ENCODE results near the gene NR4A1. TPM values are rescaled to one million over a fixed set of nuclear protein-coding genes. Genes with fewer than 3 reads are reported as not detected.

The NR4A1 gene
- total and polyA plus RNA-seq, 4 donors, result 48.2 to 677 (median 284) TPM

DNA sequence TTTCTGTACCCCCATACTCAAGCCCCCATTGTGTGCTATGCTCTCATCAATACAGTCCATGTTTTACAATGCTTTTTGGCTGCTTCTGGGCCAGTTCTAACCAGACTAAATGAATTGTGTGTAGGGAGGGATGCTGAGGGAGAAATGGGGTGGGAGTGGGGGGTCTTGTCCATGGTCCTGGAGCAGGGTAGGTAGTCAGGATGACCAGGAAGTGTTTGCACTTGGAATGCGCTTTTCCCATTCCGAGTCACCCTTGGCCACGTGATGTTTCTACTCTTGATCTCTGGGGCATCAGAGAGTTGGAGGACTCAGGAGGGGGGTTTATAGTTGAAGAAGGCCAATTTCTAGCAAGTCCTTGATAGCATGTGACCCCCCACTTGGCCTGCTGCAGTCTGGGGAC is 27.0 kb downstream of the NR4A1 start:
- Histone ChIP-seq H3K36me3 (ENCODE audit: control insufficient read depth in 1 of 2, insufficient read depth in 2 of 2, low read length in 1 of 2) (peaks cover 0 to 9% of the 10 kb centered on the region in 2 donors), H3K9me3 (ENCODE audit: control insufficient read depth, low read length) (no peaks in the 10 kb centered on the region), H3K4me3 (ENCODE audit: low read length in 2 of 2) (no peak overlapping the region), H3K27ac (ENCODE audit: low read depth in 1 of 2, low read length in 2 of 2) (no peak overlapping the region), H3K4me1 (ENCODE audit: control insufficient read depth in 1 of 2, insufficient read depth in 2 of 2, low read length in 2 of 2) (no peaks in the 10 kb centered on the region), H3K27me3 (ENCODE audit: control insufficient read depth in 1 of 2, insufficient read depth in 2 of 2, low read length in 1 of 2) (no peaks in the 10 kb centered on the region)
- 70 to 84% methylated on average over 3 of the region's 3 CpGs for WGBS, 2 donors
- ATAC-seq (ENCODE audit: low FRiP score) (no peak), DNase-seq (no peak)
- intact Hi-C loops (cut with DNase I), result no loop called here

DNA sequence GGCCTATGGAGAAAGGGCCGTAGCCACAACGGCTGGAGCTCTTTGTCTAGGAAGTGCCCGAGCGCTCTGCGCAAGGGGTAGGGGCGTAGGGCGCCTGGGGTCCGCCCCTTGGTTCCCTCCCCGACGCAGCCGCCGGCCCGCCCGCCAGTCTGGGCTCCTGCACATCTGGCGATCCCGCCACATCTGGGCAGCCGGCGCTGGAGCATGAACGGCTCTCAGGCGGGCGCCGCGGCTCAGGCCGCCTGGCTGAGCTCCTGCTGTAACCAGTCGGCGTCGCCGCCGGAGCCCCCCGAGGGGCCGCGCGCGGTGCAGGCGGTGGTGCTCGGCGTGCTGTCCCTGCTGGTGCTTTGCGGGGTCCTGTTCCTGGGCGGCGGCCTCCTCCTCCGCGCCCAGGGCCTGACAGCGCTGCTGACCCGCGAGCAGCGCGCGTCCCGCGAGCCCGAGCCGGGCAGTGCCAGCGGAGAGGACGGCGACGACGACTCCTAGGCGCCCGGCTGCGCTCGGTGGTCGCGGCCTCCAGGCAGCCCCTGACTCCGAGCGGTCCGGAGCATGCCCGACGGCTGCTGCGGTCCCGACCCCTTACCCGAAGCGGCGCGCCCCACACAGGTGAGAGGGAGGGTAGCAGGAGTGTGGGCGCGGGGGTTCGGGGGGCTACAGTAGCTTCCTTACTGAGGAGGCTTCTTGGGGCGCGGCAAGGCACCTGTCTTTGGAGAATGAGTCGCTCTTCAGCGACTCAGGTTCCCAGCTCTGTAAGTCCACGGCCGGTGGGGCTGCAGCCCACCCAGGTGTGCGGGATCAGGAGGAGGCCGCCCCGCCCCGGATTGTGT is 28.5 kb downstream of the NR4A1 start, which contains the start of gene SMIM41:
TSS of gene SMIM41 (plus strand) at position 129 of the 827 bp plus-strand sequence. CDS start at position 205, 76 bp downstream.
- Histone ChIP-seq H3K27me3 (ENCODE audit: control insufficient read depth in 1 of 2, insufficient read depth in 2 of 2, low read length in 1 of 2) (no peaks in the 10 kb centered on the region), H3K4me1 (ENCODE audit: control insufficient read depth in 1 of 2, insufficient read depth in 2 of 2, low read length in 2 of 2) (no peaks in the 10 kb centered on the region), H3K4me3 (ENCODE audit: low read length in 2 of 2) (no peak within 1 kb of the TSS), H3K27ac (ENCODE audit: low read depth in 1 of 2, low read length in 2 of 2) (no peak within 1 kb of the TSS), H3K36me3 (ENCODE audit: control insufficient read depth in 1 of 2, insufficient read depth in 2 of 2, low read length in 1 of 2) (peaks cover 0 to 9% of the 10 kb centered on the region in 2 donors), H3K9me3 (ENCODE audit: control insufficient read depth, low read length) (no peaks in the 10 kb centered on the region)
- 74 to 80% methylated on average over 85 to 87 of the region's 87 CpGs for WGBS, 2 donors
- DNase-seq (peak; percentile 40 to 74), ATAC-seq (ENCODE audit: low FRiP score) (no peak)
- intact Hi-C loops (cut with DNase I), result no loop called here

DNA sequence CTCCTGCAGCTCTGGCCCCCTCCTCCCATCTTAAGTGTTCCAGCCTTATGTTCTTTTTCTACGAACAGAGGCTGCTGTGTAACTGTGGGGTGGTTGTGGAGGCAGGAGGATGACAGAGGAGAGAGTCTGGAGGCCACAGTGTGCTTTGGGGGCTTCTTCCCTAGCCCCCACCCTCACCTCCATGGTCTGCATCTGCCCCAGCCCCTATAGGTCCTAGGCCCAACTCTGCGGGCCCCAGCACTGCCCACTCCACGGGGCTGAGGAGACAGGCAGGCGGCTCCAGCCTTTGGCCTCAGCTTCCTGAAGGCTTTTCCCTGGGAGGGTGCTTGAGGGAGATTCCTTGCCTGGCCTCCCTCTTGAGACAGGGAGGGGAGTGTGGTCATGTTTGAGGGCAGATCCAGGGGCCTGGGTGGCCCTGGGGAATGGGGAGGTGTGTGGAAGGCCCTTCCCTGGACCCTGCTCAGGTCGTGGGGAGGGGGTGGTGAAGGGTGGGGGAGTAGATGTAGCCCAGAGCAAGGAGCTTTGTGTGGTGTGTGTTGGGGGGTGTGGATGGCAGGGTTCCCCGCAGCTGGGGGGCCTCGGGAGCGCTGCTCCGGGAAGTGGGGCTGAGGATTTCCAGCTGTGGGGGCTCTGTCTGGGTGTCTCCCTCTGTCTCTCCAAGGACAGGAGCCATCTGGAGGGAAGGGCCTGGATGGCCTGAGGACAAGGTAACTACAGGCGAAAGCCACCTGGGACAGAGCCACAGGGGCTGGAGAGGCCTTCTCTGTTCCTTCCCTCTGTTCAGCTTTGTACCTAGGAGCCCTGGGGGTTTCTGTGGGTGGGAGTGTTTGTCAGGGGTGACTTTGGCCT is 29.4 kb downstream of the NR4A1 start:
- DNase-seq, result peak; percentile 26 to 54
- no peak overlapping the region for H3K27ac ChIP-seq (ENCODE audit: low read depth in 1 of 2, low read length in 2 of 2)
- H3K27me3 ChIP-seq (ENCODE audit: control insufficient read depth in 1 of 2, insufficient read depth in 2 of 2, low read length in 1 of 2), result no peaks in the 10 kb centered on the region
- 85% methylated on average over 10 of the region's 10 CpGs for WGBS, 2 donors
- H3K9me3 ChIP-seq (ENCODE audit: control insufficient read depth, low read length), result no peaks in the 10 kb centered on the region
- H3K4me1 ChIP-seq (ENCODE audit: control insufficient read depth in 1 of 2, insufficient read depth in 2 of 2, low read length in 2 of 2), result no peaks in the 10 kb centered on the region
- peaks cover 0 to 7% of the 10 kb centered on the region in 2 donors for H3K36me3 ChIP-seq (ENCODE audit: control insufficient read depth in 1 of 2, insufficient read depth in 2 of 2, low read length in 1 of 2)
- ATAC-seq (ENCODE audit: low FRiP score), result no peak
- no peak overlapping the region for H3K4me3 ChIP-seq (ENCODE audit: low read length in 2 of 2)
- intact Hi-C loops (cut with DNase I), result no loop called here

DNA sequence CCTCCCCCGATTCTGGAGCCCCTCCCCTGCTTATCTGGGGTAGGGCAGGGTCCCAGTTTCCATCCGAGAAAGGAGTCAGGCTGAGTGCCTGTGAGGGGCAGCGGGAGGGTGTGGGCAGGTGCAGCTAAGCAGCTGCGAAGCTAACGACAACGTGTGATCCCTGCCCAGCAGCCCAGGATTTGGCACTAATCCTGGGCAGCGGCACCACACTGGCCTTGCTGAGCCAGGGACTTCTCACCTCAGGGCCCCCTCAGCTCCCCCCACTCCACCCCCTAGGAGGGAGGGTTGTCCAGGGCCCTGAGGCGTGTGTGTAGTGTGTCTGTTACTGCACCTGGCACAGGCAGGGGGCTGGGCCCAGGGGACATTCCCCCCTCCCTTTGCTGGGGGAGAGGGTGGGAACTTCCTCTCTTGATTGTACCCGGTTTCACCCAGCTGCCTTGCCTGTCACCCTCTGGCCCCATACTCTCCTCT is 30.1 kb downstream of the NR4A1 start:
- intact Hi-C loops (cut with DNase I), result no loop called here
- DNase-seq, result peak in 1 of 2 donors; percentile 63
- Histone ChIP-seq H3K4me3 (ENCODE audit: low read length in 2 of 2) (no peak overlapping the region), H3K27ac (ENCODE audit: low read depth in 1 of 2, low read length in 2 of 2) (no peak overlapping the region), H3K9me3 (ENCODE audit: control insufficient read depth, low read length) (no peaks in the 10 kb centered on the region), H3K27me3 (ENCODE audit: control insufficient read depth in 1 of 2, insufficient read depth in 2 of 2, low read length in 1 of 2) (no peaks in the 10 kb centered on the region), H3K4me1 (ENCODE audit: control insufficient read depth in 1 of 2, insufficient read depth in 2 of 2, low read length in 2 of 2) (no peaks in the 10 kb centered on the region), H3K36me3 (ENCODE audit: control insufficient read depth in 1 of 2, insufficient read depth in 2 of 2, low read length in 1 of 2) (peaks cover 0 to 7% of the 10 kb centered on the region in 2 donors)
- WGBS, 2 donors, result 50 to 53% methylated on average over 8 to 9 of the region's 9 CpGs
- no peak for ATAC-seq (ENCODE audit: low FRiP score)

DNA sequence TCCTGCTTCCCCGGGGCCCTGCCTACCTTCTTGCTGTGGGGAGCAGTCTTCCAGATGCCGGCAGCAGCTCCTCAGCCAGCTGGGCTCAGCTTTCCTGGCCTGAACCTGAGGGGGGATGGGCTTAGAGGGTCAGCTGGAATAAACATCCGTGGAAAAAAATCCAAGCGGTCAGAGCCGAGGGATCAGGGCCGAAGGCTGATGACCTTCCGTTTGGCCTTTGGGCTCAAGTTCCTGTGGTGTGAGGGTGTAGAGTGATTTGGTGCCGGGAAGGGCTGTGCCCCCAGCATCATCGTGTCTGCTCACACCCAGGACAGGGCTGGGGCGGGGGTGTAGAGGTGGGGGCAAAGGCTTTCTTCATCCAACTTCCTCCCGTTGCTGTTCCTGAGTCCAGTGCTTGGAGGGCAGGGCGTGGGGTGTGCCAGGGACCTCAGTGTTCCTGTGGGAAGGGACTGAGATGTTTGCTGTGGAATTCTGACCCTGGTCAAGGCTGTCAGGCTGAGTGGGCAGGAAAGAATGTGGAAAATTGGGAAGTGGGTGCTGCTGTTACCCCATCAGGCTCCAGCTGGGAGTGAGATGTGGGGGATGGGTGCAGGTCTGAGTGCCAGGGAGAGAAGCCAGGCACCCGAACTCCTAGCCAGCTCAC is 30.9 kb downstream of the NR4A1 start:
- intact Hi-C loops (cut with DNase I), result loop anchor here (1.0 to 2.0 kb wide), 2 partner anchors 53 to 57 kb away; no protein-coding TSS in a partner anchor
- whole genome bisulfite sequencing, 2 donors, result 47 to 50% methylated on average over 13 of the region's 13 CpGs
- no peaks in the 10 kb centered on the region for H3K36me3 ChIP-seq (ENCODE audit: control insufficient read depth in 1 of 2, insufficient read depth in 2 of 2, low read length in 1 of 2)
- no peaks in the 10 kb centered on the region for H3K4me1 ChIP-seq (ENCODE audit: control insufficient read depth in 1 of 2, insufficient read depth in 2 of 2, low read length in 2 of 2)
- no peaks in the 10 kb centered on the region for H3K27me3 ChIP-seq (ENCODE audit: control insufficient read depth in 1 of 2, insufficient read depth in 2 of 2, low read length in 1 of 2)
- ATAC-seq (ENCODE audit: low FRiP score) (peak; percentile 39), DNase-seq (peak in 1 of 2 donors; percentile 77)
- H3K9me3 ChIP-seq (ENCODE audit: control insufficient read depth, low read length), result no peaks in the 10 kb centered on the region
- H3K27ac ChIP-seq (ENCODE audit: low read depth in 1 of 2, low read length in 2 of 2), result no peak overlapping the region
- no peak overlapping the region for H3K4me3 ChIP-seq (ENCODE audit: low read length in 2 of 2)

DNA sequence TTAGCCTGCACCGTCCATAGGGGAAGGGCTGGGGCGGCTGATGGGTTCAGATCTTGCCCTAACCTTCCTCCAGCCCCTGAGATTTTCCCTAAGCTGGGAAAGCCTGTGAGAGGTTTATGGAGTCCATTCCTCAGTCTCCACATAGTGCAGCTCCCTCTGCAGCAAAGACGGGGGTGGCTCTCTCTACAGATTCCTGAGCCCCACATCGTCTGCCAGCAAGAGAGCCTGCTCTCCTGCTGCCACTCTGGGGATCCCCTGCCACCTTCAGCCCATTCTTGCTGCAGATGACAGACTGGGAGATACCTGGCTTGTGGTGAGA is 31.4 kb downstream of the NR4A1 start:
- ATAC-seq (ENCODE audit: low FRiP score), result no peak
- Histone ChIP-seq H3K4me1 (ENCODE audit: control insufficient read depth in 1 of 2, insufficient read depth in 2 of 2, low read length in 2 of 2) (no peaks in the 10 kb centered on the region), H3K36me3 (ENCODE audit: control insufficient read depth in 1 of 2, insufficient read depth in 2 of 2, low read length in 1 of 2) (no peaks in the 10 kb centered on the region), H3K4me3 (ENCODE audit: low read length in 2 of 2) (no peak overlapping the region), H3K27ac (ENCODE audit: low read depth in 1 of 2, low read length in 2 of 2) (no peak overlapping the region), H3K9me3 (ENCODE audit: control insufficient read depth, low read length) (no peaks in the 10 kb centered on the region), H3K27me3 (ENCODE audit: control insufficient read depth in 1 of 2, insufficient read depth in 2 of 2, low read length in 1 of 2) (no peaks in the 10 kb centered on the region)
- WGBS, 2 donors, result 50 to 63% methylated on average over 4 of the region's 4 CpGs
- intact Hi-C loops (cut with DNase I), result loop anchor here (1.0 to 2.0 kb wide), 2 partner anchors 53 to 58 kb away; no protein-coding TSS in a partner anchor
- DNase-seq, result no peak

DNA sequence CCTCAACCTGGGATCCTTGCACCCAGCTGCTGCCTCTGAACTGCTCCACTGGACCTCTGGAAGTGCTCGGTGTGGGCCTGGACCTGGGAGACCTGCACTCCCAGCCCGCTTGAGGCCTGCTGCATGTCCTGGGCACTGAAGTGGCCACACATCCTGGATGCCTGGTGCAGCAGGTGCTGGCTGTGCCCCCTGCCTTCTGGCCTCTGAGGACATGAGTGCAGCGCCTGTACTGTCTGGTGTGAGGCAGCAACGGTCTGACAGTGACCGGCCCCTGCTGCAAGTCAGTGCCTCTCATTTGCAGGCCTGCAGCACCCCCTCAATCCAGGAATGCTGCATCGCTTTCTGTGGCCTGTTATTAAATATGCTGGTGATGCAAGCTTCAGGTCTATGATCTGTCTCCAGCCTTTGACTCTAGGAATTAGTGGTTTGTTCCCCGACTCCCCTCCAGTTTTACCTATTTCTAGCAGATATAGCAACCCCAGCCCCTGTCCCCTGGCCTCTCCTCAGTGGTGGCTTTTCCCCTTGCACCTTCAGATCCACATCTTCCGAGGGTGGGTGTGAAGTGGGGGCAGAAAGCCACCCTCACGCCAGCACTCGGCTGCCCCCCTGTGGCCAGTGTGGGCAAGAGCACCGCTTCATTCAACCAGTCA is 31.9 kb downstream of the NR4A1 start:
- Histone ChIP-seq H3K36me3 (ENCODE audit: control insufficient read depth in 1 of 2, insufficient read depth in 2 of 2, low read length in 1 of 2) (no peaks in the 10 kb centered on the region), H3K27me3 (ENCODE audit: control insufficient read depth in 1 of 2, insufficient read depth in 2 of 2, low read length in 1 of 2) (no peaks in the 10 kb centered on the region), H3K4me1 (ENCODE audit: control insufficient read depth in 1 of 2, insufficient read depth in 2 of 2, low read length in 2 of 2) (no peaks in the 10 kb centered on the region), H3K27ac (ENCODE audit: low read depth in 1 of 2, low read length in 2 of 2) (no peak overlapping the region), H3K4me3 (ENCODE audit: low read length in 2 of 2) (no peak overlapping the region), H3K9me3 (ENCODE audit: control insufficient read depth, low read length) (no peaks in the 10 kb centered on the region)
- peak in 1 of 2 donors; percentile 88 for DNase-seq
- intact Hi-C loops (cut with DNase I), result loop anchor here (1.0 to 2.0 kb wide), 3 partner anchors 54 to 58 kb away; no protein-coding TSS in a partner anchor
- ATAC-seq (ENCODE audit: low FRiP score), result peak; percentile 79
- WGBS, 2 donors, result 40 to 46% methylated on average over 11 of the region's 11 CpGs

DNA sequence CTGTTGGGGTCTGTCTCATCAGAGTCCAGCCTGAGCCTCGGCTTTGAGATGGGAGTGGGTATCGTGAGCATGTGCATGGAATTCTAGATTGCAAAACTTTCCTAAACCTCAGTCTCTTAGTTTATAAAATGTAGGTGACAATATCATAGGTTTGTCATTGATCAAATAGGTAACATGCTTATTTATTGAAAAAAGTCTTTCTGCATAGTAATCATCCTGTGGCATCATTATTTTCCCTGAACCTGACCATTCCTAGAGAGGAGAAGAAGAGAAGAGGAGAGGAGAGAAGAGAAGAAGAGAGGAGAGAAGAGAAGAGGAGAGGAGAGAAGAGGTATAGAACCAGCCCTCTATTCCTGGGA is 32.4 kb downstream of the NR4A1 start:
- no peak for ATAC-seq (ENCODE audit: low FRiP score)
- intact Hi-C loops (cut with DNase I), result loop anchor here (1.0 to 2.0 kb wide), 2 partner anchors 58 to 59 kb away; no protein-coding TSS in a partner anchor
- DNase-seq, result no peak
- no peaks in the 10 kb centered on the region for H3K27me3 ChIP-seq (ENCODE audit: control insufficient read depth in 1 of 2, insufficient read depth in 2 of 2, low read length in 1 of 2)
- no peak overlapping the region for H3K4me3 ChIP-seq (ENCODE audit: low read length in 2 of 2)
- H3K4me1 ChIP-seq (ENCODE audit: control insufficient read depth in 1 of 2, insufficient read depth in 2 of 2, low read length in 2 of 2), result no peaks in the 10 kb centered on the region
- no peak overlapping the region for H3K27ac ChIP-seq (ENCODE audit: low read depth in 1 of 2, low read length in 2 of 2)
- H3K9me3 ChIP-seq (ENCODE audit: control insufficient read depth, low read length), result no peaks in the 10 kb centered on the region
- WGBS, 2 donors, result 0 to 6% methylated on average over 2 of the region's 2 CpGs
- H3K36me3 ChIP-seq (ENCODE audit: control insufficient read depth in 1 of 2, insufficient read depth in 2 of 2, low read length in 1 of 2), result no peaks in the 10 kb centered on the region
